NCI-H146 (cell line): Measurements from ENCODE around the gene N4BP2L1.

Experiments used
- DNase-seq: peaks from one replicate; lab custom pipeline; 2025; lab: John Stamatoyannopoulos, UW

The N4BP2L1 gene

DNA sequence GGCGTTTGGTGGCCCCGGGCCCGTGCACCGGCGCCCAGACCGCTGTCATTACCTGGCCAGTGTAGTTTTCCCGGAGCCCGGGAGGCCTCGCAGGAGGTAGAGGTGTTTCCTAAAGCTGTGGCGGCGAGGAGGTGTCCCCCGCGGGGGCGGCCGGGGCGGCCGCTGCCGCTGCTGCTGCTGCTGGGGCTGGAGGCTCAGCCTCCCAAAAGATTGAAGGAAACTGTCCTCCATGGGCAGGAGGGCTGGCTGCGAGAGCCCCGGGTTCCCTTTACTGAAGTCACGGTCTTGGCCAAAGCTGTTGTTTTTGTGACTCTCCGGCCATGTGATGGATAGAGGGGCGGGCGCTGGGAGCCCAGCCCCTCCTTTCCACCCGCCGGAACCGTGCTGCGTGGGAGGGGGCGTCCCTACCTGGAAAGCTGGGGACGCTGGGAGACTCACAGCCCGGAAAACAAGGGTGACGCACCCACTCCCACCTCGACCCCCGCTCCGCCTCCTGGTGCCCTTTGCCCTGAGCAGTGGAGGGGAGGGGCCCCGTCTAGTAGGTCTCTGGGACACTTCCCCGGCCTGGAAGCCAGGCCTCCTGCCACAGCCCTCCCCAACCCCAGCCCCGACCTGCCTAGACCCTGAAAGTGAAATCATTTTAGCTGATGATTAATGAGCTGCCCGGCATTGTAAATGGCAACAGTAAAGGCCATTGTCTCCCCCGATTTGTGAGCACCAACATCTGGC, at the start of gene N4BP2L1:
N4BP2L1 (minus strand) TSS at position 279 of the 729 bp plus-strand sequence; CDS start at position 231, 48 bp downstream.
- DNase-seq = peak; percentile 74

DNA sequence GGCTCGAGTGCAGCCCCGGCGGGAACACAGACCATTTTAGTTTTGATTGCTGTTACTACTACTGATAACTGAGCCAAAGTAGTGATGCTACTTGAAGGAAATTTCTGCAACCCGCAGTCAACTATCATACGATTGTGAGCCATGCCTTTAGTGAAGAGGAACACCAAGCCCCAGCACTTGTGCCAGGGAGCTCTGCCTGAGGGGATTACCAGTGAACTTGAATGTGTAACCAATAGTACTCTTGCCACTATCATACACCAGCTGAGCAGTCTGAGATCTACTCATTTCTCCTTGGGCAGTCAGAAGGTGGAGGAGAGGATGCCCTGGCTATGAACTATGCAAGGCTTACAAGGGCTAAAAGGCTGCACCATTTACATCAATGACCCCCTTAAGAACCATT, 49.0 kb upstream of the N4BP2L1 start:
- no peak for DNase-seq

DNA sequence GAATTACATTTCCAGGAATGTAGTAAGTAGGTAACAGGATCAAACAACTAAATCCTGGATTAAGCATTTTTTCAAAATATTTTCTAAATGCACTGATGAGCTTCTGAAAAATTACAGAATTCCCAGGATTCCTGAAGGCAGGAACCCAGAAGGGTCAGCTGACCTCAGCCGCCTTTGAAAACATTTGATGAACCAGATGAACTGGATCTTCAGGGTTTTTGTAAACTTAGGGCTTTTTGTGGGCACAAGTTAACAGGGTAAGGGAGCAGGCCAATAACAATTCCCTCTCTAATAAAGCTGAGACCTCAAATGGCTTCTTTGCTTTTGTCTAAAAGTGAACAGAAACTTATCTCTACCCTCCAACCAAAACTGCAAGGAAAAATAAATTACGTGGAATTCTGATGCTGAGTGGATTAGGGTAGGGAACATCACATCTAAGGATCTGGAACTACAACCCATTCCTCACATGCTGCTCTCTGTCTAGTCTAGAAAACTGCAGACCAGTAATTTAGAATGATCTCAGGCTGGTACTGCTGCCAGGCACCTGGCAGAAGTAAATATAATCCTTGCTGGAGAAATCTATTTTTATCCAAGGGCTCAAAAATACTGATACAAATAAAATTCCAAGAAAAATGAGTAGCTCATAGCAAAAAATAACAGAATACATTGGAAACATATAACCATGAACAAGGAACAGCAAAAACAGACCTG, 48.2 kb upstream of the N4BP2L1 start:
- DNase-seq = no peak

DNA sequence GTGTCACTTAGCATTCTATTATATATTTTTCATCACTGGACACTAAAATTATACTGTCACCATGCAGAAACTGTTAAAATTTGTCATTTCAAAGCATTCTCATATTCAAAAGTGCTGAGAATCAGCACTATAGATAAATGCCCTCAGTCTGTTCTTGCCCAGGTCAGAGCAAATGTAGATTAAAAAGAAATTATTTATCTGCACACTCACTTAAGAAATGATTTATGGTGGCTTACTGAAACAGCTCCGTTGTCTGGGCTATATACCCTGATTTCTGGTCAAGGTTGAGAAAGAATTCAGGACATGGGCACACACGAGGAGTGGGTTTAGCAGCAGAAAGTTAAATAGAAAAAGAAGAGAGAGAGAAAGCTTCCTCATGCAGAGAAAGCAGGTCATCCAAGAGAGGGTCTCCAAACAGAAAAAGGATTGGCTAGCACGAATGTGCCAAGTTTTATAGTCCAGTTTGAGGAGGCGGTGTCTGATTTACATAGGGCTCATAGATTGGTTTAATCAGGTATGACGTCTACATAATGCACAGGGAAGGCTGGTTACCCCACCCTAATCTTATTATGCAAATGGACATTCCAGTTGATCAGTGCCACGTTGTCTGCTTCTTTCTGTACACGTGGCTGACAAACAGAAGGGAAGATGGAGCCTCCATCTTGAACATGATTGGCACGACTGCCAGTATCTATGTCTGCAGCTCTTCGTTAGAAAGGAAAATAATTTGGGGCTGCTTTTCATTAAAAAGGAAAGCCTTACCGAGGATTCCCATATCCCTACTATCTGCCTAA, 47.3 kb upstream of the N4BP2L1 start:
- no peak for DNase-seq

DNA sequence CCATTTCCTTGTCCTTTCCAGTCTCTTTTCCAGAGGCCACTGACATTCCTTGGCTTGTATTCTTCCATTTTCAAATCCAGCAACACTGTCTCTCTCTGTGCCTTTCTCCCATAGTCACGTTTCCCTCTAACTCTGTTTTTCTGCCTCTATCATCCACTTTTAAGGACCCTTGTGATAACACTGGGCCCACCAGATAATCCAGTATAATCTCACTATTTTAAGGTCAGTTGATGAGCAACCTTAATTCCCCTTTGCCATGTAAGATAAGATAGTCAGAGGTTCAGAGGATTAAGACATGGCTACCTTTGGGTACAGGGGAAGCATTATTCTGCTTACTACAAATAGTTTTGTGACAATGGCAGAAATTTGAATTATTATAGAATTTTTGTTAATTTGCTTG, 45.7 kb upstream of the N4BP2L1 start:
- no peak for DNase-seq

DNA sequence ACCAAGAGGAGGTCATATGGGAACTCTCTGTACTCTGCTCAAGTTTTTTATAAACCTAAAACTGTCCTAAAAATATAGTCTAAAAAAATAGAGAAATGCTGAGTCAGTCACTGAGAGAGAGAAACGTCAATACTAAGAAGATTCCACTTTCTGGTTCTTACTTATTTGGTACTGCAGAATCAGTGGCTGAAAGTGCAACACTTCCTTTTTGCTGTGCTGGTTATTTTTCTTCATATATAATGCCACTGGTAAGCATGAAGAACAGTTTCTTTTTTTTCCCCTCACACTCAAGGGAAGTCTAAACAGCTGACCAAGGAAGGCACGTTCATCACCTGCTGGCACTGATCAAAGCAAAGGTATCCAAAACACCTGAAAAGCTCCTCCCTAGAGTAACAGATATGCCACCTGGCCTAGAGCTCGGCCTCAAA, 44.3 kb upstream of the N4BP2L1 start:
- DNase-seq = no peak

DNA sequence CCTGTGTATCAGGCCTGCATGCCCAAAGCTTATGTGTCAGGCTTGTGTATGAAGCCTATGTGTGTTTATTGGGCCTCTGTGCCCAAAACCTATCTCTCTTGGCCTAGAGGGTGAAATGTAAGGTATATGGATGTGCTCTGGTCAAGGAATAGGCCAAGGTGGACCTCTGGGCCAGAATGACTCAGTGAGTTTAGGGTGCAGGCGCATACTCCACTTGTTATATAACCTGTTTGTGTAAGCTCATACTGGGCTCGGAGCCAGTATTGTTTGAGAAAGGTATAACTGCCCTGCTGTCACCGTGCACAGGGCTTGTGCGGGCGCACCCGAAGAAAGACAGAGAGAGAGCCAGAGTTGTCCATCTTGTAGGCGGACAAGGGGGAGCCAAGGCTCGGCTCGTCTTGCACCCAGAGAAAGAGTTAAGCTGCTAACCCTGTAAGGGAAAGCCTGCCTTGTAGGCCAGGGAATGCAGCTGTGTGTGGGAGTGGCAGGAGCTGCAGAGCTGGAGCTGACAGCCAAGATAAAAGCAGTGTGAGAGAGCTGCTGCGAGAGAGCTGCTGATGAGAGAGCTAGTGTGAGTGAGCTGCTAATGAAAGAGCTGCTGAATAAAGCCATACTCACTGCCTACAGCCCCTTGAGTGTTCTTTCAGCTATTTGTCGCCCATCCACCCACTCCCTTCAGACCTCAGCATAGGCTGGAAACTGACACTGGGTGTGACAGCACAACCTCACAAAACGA, 43.4 kb upstream of the N4BP2L1 start:
- no peak for DNase-seq

DNA sequence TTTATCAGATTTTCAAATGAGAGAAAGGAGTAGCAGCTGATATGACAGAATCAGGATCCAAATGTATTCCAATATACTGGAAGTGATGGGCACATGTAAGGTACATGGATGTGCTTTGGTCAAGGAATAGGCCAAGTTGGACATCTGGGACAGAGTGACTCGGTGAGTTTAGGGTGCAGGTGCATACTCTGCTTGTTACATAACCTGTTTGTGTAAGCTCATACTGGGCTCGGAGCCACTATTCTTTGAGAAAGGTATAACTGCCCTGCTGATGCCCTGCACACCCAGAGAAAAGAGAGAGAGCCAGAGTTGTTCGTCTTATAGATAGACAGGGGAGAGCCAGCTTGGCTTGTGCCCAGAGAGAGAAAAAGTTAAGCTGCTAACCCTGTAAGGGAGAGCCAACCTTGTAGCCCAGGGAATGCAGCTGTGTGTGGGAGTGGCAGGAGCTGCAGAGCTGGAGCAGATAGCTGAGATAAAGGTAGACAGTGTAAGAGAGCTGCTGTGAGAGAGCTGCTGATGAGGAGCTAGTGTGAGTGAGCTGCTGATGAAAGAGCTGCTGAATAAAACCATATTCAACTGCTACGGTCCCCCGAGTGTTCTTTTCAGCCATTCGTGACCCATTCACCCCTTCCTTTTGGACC, 40.7 kb upstream of the N4BP2L1 start:
- DNase-seq = no peak

DNA sequence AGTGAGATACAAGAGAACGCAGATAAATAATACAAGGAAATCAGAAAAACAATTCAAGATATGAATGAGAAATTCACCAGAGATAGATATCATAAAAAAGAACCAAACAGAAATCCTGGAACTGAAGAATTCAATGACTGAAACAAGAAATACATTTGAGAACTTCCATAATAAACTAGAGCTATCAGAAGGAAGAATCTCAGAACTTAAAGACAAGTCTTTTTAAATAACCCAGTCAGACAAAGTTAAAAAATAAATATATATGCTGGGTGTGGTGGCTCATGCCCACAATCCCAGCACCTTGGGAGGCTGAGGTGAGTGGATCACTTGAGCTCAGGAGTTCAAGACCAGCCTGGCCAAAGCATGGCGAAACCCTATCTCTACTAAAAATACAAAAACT, 28.7 kb upstream of the N4BP2L1 start:
- no peak for DNase-seq

DNA sequence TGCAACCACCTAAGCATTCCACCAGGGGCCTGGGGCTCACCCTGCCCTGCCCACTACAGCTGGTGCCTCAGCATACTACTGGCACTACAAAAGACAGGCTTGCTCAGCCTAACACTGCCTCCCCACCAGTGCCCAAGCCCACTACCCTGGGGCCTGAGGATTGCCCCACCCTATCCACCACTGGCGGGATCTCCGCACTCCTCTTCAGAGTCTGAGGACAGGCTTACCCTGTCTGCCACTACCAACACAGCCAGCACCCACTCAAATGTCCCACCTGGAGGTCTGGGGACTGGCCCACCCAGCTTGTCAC, 27.6 kb upstream of the N4BP2L1 start:
- no peak for DNase-seq

DNA sequence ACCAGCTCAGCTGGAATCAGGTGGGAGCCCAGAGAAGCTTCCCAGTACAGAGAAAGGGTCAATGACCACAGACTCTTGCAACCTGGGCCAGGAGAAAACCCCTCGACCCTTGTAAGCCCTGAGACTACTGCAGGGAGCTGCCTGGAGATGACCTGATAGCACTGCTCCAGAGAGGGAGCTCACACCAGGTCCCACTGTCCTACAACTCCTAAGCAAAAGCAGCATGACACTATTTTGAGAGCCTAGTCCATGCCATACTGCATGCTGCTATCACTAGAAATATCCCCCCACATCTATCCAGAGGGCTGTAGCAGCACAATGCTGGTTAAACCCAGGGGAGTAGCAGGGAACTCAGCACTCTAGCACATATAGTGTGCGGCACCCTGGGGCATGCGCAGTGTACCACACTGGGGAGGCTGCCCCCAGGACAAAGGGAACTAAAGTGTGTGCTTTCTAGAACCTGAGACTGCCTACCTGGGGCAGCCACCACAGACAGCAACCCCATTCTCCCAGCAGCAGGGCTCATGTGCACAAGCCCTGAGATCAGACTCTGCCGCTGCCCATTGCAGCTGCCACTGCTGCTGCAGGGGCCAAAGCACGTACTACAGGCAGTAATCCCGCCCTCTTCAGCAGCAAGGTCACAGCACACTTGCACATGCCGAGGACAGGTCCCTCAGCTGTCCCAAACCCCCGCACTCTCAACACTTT, 27.1 kb upstream of the N4BP2L1 start:
- no peak for DNase-seq

DNA sequence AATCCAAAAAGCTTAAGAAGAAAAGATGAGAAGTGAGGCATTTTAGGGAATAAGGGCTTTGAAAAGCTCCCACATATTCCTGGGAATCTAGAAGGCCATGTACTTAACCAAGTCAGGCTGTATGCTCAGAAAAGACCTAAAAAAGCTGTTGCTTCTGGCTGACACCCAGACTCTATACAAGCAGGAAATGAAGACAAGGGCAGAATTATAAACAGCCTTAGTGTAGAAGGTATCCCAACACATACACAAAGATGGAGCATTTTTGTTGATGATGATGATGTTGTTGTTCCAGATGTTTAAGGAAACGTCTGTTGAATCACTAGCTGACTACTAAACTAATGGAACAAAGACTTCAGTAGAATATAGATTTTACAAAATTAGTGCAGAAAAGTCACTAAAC, 26.1 kb upstream of the N4BP2L1 start:
- no peak for DNase-seq

DNA sequence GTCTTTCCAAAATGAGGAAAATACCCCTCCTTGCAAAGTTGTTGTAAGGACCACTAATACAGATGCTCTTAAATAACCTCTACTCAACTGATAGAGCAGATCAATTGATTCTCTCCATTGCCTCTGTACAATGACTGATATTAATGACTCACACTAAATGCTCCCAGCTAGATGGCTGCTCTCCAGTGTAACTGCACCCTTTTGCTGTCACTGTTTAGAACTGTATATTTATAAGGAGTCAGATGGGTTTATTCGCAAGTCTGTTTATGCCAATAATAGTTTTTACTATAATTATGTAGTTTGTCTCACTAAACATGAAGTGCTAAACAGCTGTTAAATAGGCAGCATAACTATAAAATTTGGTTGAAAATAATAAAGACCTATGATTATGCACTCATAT, 21.0 kb upstream of the N4BP2L1 start:
- DNase-seq = no peak

DNA sequence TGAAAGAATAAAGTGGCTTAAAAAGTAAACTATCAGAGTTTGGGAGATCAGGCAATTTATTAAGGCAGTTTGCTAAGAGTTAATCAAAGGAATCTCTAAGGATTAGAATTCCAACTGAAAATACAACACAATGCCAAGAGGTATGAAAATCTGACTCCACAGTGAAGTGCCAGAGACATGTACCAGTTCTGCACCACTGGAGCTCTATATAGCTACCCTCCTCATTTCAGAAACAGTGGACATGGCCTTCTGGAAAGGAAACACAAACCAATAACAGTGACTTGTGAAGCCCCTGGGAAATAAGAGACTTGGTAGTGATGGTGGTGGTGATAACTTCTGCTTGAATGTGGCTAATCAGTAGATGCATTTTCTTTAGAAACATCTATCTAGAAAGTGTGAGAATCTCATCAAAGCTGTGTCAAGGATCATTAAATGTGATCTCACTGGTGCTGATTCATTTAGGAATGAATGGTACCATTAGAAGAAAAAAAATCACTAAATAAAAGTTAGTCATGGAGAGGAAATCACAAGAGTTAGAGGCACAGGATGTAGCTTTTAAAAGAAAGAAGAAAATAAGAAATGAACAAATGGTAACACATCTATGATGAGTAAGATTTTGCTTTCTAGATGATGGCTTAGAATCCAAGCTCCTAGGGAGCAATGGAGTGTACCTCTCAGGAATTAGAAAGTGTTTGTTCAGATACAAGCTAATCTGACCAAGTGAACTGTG, 20.1 kb upstream of the N4BP2L1 start:
- DNase-seq = no peak

DNA sequence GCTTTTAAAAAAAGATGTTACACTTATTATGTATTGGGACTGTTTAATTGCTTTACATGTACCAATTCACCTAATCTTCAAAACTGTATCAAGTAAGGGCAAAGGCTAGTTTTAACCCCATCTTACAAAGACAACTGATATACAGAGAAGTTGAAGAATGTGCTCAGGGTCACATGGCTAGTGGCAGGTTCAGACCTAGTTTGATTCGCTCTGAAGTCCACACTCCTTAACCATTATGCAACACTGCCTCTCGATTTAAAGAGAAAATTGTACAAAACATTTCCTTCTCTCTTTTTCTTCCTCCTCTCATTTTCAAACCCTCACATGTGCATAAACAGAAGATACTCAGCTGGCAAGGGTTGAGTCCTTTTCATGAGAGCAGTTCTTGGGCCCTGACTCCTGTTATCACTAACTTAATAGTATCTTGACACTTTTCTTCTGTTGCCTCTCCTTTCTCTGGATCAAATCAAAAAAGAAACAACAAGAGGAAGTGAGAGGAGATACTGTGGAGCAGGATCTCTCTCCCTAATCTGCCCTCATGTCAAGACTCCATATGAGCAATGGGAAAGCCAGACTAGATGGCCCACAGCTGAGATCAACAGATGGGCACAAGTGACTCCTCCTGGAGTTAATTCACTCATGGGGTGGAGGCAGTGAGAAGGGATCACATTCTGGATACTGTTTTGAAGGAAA, 19.0 kb upstream of the N4BP2L1 start:
- no peak for DNase-seq

DNA sequence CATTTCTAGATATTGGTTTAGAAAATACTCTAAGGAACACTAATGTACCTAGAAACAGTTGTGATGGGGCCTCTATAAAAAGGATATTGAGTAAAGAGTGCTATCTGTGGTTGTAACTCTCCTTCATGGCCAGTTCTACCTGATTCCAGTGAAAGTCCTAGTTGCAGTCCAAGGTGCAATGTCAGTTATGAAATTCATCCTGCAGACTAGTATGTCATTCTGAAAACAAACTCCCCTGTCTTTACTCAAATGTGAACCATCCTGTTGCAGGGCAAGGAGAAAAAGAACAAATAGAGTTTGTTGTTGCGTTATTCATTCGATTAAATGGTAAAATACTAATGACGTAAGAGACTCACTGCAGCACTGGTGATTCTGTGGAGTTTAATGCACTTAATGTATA, 18.3 kb upstream of the N4BP2L1 start:
- DNase-seq = no peak

DNA sequence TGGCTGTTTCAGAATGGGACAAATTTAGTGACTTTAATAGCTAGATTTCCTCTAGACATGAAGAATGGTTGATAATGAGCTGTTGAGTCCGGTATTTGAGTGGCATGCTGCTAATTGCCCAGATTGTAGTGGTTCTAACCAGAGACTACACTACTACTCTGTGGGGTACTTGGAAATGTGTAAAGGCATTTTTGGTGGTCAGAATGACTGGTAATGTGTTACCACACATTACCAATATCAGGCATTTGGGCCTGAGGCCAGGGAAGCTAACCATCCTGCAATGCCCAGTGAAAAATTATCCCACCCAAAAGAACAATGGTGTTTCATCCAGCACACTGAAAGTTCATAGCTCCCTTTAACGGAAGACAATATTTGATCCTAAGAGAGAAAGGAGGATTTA, 17.5 kb upstream of the N4BP2L1 start:
- no peak for DNase-seq

DNA sequence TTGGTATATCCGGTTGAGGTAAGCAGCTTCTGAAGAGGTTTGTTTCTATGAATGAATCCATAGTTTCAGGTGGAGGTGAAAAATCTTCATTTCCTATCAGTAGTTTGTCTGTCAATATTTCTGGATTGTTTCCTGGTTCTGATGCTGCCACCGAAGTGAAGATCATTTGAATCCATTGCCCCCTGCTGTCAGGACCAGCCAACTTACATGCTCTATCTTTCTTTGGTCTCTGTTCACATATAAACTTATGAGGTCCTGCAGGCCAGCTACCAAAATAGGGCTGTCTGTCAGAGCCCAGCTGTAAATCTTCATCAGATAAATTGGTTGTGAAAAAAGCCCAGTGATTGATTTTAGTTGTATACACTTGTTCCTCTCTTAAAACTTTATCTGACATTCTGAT, 15.2 kb upstream of the N4BP2L1 start:
- peak; percentile 9 for DNase-seq

DNA sequence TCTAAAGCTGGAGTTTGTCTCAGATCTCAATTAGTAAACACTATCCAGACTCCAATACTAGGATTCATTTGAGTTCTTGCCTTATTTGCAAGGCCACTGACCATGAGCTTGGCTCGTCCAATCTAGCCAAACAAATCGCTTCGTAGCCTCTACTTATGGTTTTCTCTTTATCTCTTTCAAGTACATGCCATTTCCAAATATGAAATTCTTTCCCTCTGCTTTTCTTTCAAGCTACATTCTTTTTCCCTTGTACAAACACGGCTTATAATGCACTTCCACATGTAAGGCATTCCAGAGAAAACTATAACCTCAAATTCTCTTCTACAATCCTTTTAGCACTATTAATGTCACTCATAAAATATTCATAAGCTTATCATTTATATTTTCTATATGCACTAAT, 10.9 kb upstream of the N4BP2L1 start:
- DNase-seq = no peak

DNA sequence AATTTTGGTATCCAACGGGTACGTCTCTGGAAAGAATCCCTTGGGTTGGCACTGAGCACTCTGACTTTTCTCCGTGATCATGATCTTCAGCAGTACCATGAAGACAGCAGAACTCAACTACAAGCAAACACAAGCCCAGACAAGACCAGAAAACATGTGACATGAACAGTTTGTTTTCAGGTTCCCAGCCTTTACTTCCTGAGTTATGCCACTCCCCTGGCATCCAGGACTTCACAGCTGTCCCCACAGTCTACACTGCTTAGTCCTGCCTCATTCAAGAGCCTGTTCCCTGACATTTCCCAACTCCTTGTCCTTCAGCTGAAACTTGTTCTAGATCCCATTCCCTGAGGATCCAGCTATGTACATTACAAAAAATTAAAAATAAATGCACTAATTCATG, 4.9 kb upstream of the N4BP2L1 start:
- DNase-seq = no peak
